HL-60 (cell line): ENCODE data around the gene ZNF385A.

Source experiments
- POLR2AphosphoS5 ChIP-seq: IDR thresholded peaks from 2 replicates; pipeline ENCODE4 v1.6.1; 2012; ENCODE audit warnings: low read depth
- SPI1 ChIP-seq: IDR thresholded peaks from 2 replicates; pipeline ENCODE4 v1.6.1; 2012; ENCODE audit warnings: low read depth, mild to moderate bottlenecking, borderline replicate concordance
- TF ChIP-seq, protein P1 (sequence below): IDR thresholded peaks from one replicate; pipeline ENCODE4 v1.5.1; 2011; ENCODE audit warnings: low read length, control low read depth, inconsistent platforms; ENCODE audit not compliant: insufficient read depth

- TF ChIP-seq POLR2AphosphoS5 (no peak), SPI1 (no peak)
- TF ChIP-seq, protein P1, sequence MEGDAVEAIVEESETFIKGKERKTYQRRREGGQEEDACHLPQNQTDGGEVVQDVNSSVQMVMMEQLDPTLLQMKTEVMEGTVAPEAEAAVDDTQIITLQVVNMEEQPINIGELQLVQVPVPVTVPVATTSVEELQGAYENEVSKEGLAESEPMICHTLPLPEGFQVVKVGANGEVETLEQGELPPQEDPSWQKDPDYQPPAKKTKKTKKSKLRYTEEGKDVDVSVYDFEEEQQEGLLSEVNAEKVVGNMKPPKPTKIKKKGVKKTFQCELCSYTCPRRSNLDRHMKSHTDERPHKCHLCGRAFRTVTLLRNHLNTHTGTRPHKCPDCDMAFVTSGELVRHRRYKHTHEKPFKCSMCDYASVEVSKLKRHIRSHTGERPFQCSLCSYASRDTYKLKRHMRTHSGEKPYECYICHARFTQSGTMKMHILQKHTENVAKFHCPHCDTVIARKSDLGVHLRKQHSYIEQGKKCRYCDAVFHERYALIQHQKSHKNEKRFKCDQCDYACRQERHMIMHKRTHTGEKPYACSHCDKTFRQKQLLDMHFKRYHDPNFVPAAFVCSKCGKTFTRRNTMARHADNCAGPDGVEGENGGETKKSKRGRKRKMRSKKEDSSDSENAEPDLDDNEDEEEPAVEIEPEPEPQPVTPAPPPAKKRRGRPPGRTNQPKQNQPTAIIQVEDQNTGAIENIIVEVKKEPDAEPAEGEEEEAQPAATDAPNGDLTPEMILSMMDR, result no peak
Observed at GRCh38 chr12:54423816-54424150, 39.2 kb upstream of the ZNF385A start.
